GM12878 (cell line): ENCODE measurements around the gene WWOX. TPM values are rescaled to one million over a fixed set of nuclear protein-coding genes. Genes with fewer than 3 reads are reported as not detected.

ENCODE experiments used
- ATAC-seq: fragments of 200-7000 bp; cut with Tn5 transposase; 3 replicates; pipeline ENCODE4 v1.9.1; 2020; ENCODE audit warnings: mild to moderate bottlenecking, moderate library complexity
- BruUV-seq: library from RNA; stranded (reverse); fragments of 400-500 nt; replicated peaks from 2 replicates; lab custom pipeline; 2021; lab: Mats Ljungman, UMichigan
- CTCF ChIA-PET: fragments of 300-600 bp; sonication (Branson Sonifier 250); formaldehyde crosslinking; extraction: SDS; loops from one replicate; lab custom pipeline; 2021; ENCODE audit warnings: inconsistent platforms; lab: Yijun Ruan, JAX
- POLR2A ChIA-PET: fragments of 350-600 bp; formaldehyde crosslinking; extraction: SDS; loops from one replicate; lab custom pipeline; 2021; ENCODE audit warnings: inconsistent platforms; lab: Charles Lee
- RAD21 ChIA-PET: fragments of 300-600 bp; sonication (Branson Sonifier 250); formaldehyde crosslinking; loops from one replicate; lab custom pipeline; 2023; ENCODE audit warnings: antibody characterized with exemption; ENCODE audit not compliant: unreplicated experiment; lab: Charles Lee
- SMC1A ChIA-PET: fragments of 300-600 bp; sonication (Branson Sonifier 250); formaldehyde crosslinking; loops from one replicate; lab custom pipeline; 2023; ENCODE audit not compliant: unreplicated experiment, uncharacterized antibody; lab: Charles Lee
- DNase-seq: peaks from one replicate; pipeline ENCODE4 v3.0.0-alpha.2; 2011; ENCODE audit warnings: low read depth, low spot score
- FAIRE-seq: peaks from 3 replicates; lab custom pipeline; 2011; peaks lifted over from hg19 to GRCh38; lab: Jason Lieb, UNC
- H2AFZ ChIP-seq: 2 replicates; pipeline ENCODE4 v1.6.0; 2011; ENCODE audit warnings: low read depth, low read length, control low read depth; ENCODE audit not compliant: control insufficient read depth
- H3K27ac ChIP-seq: 2 replicates; pipeline ENCODE4 v1.5.1; 2011; ENCODE audit warnings: control low read depth; ENCODE audit not compliant: control insufficient read depth, insufficient read depth
- H3K27me3 ChIP-seq, 2 experiments: replicated peaks in 1 of 2; 2 replicates each; pipeline versions ENCODE4 v1.6.0 to v1.6.1; 2011; ENCODE audit warnings: low read length in 1 of 2; ENCODE audit not compliant: control insufficient read depth in 2 of 2, insufficient read depth in 2 of 2
- H3K36me3 ChIP-seq, 2 experiments: 2 replicates each; pipeline ENCODE4 v1.5.1; 2011; ENCODE audit warnings: low read length in 1 of 2; ENCODE audit not compliant: control insufficient read depth in 2 of 2, insufficient read depth in 2 of 2
- H3K4me1 ChIP-seq: 2 replicates; pipeline ENCODE4 v1.6.1; 2011; ENCODE audit warnings: mild to moderate bottlenecking, low read length, moderate library complexity, mixed read lengths; ENCODE audit not compliant: control insufficient read depth, insufficient read depth
- H3K4me2 ChIP-seq: 2 replicates; pipeline ENCODE4 v1.6.0; 2011; ENCODE audit warnings: control low read depth; ENCODE audit not compliant: control insufficient read depth, insufficient read depth
- H3K4me3 ChIP-seq: fragments of 200-600 bp; sonication (generic); 2 replicates; pipeline ENCODE4 v1.5.1; 2016
- H3K79me2 ChIP-seq: 2 replicates; pipeline ENCODE4 v1.6.0; 2011; ENCODE audit warnings: low read length; ENCODE audit not compliant: control insufficient read depth, insufficient read depth
- H3K9ac ChIP-seq: 2 replicates; pipeline ENCODE4 v1.8.0; 2011; ENCODE audit warnings: low read length, control low read depth, mixed read lengths; ENCODE audit not compliant: control insufficient read depth, insufficient read depth
- H3K9me3 ChIP-seq: replicated peaks from 3 replicates; pipeline ENCODE4 v1.5.1; 2011; ENCODE audit warnings: mild to moderate bottlenecking, low read length; ENCODE audit not compliant: control insufficient read depth, insufficient read depth
- H4K20me1 ChIP-seq: 2 replicates; pipeline ENCODE4 v1.6.0; 2011; ENCODE audit not compliant: control insufficient read depth, insufficient read depth
- ATF7 ChIP-seq: fragments of 450-650 bp; IDR thresholded peaks from 2 replicates; pipeline ENCODE4 v1.6.1; 2016; ENCODE audit warnings: low read depth, mild to moderate bottlenecking
- BCLAF1 ChIP-seq: fragments of 450-650 bp; IDR thresholded peaks from 2 replicates; pipeline ENCODE4 v1.6.1; 2017; ENCODE audit warnings: antibody characterized with exemption, mild to moderate bottlenecking, moderate library complexity
- HCFC1 ChIP-seq: fragments of 150-350 bp; IDR thresholded peaks from 2 replicates; pipeline ENCODE4 v1.6.1; 2014; ENCODE audit warnings: low read length
- HDAC2 ChIP-seq: fragments of 200-600 bp; sonication (generic); IDR thresholded peaks from 2 replicates; pipeline ENCODE4 v1.6.1; 2017
- IKZF1 ChIP-seq: fragments of 450-650 bp; conservative IDR thresholded peaks from 2 replicates; pipeline ENCODE4 v1.6.1; 2017; ENCODE audit warnings: antibody characterized with exemption, mild to moderate bottlenecking
- MAX ChIP-seq: IDR thresholded peaks from 2 replicates; pipeline ENCODE4 v1.6.1; 2012; ENCODE audit warnings: low read depth, low read length, improper control_type of control experiment
- MEF2A ChIP-seq: IDR thresholded peaks from 2 replicates; pipeline ENCODE4 v1.6.1; 2011; ENCODE audit warnings: low read depth, mild to moderate bottlenecking, low read length, moderate library complexity; ENCODE audit not compliant: insufficient read depth
- MEF2B ChIP-seq: fragments of 450-650 bp; IDR thresholded peaks from 2 replicates; pipeline ENCODE4 v1.6.1; 2018; ENCODE audit warnings: mild to moderate bottlenecking, moderate library complexity; ENCODE audit not compliant: partially characterized antibody, poor library complexity, severe bottlenecking
- MTA3 ChIP-seq: IDR thresholded peaks from 2 replicates; pipeline ENCODE4 v1.6.1; 2012; ENCODE audit warnings: low read length, inconsistent platforms, borderline replicate concordance
- NR2C1 ChIP-seq: fragments of 450-650 bp; IDR thresholded peaks from 2 replicates; pipeline ENCODE4 v1.6.1; 2017; ENCODE audit warnings: antibody characterized with exemption, mild to moderate bottlenecking, moderate library complexity
- NR2F1 ChIP-seq: fragments of 450-650 bp; conservative IDR thresholded peaks from 2 replicates; pipeline ENCODE4 v1.6.1; 2017; ENCODE audit warnings: mild to moderate bottlenecking
- NRF1 ChIP-seq: conservative IDR thresholded peaks from 2 replicates; pipeline ENCODE4 v1.6.1; 2011; ENCODE audit warnings: mild to moderate bottlenecking, low read depth, low read length, improper control_type of control experiment
- RAD51 ChIP-seq: fragments of 450-650 bp; IDR thresholded peaks from 2 replicates; pipeline ENCODE4 v1.6.1; 2016; ENCODE audit warnings: moderate library complexity, mild to moderate bottlenecking, inconsistent platforms
- SMAD5 ChIP-seq: IDR thresholded peaks from 2 replicates; pipeline ENCODE4 v1.6.1; 2016; ENCODE audit warnings: antibody characterized with exemption, low read depth
- STAT1 ChIP-seq: fragments of 450-650 bp; conservative IDR thresholded peaks from 2 replicates; pipeline ENCODE4 v1.6.1; 2014; ENCODE audit warnings: antibody characterized with exemption, mild to moderate bottlenecking
- TCF12 ChIP-seq: IDR thresholded peaks from 2 replicates; pipeline ENCODE4 v1.6.1; 2011; ENCODE audit warnings: low read depth, mild to moderate bottlenecking, low read length
- TCF7 ChIP-seq: IDR thresholded peaks from 2 replicates; pipeline ENCODE4 v1.6.1; 2014; ENCODE audit warnings: antibody characterized with exemption, borderline replicate concordance
- WGBS: methylation state at CpG from one replicate; pipeline ENCODE4 v1.1.6; 2016; ENCODE audit warnings: low lambda C conversion rate; ENCODE audit not compliant: insufficient replicate concordance, insufficient coverage; ENCODE audit errors: missing lambda C conversion rate; 5-methylcytosine and 5-hydroxymethylcytosine counted together
- in situ Hi-C: fragments of 300-500 bp; cut with MboI; formaldehyde crosslinking; loops from 9 replicates; pipeline ENCODE4 v1.14.3; 2018; ENCODE audit warnings: mixed read lengths
- intact Hi-C: fragments of 100-400 bp; cut with micrococcal nuclease; formaldehyde crosslinking; loops from one replicate; pipeline ENCODE4 v1.14.2; 2022; ENCODE audit not compliant: unreplicated experiment
- polyA plus RNA-seq, 11 experiments: library from polyadenylated mRNA; depleted of rRNA in 4 of 11; unstranded in 6 of 11; stranded (reverse) in 5 of 11; fragments of >200 nt; fragmentation: Nextera tagmentation in 4 of 11; fragmentation: Illumina TruSeq in 1 of 11; extraction: Ambion mirVana in 4 of 11; extraction: Trizol in 1 of 11; gene quantifications; 1 replicate in 1 of 11; 2 replicates in 10 of 11; pipeline versions ENCODE4 v1.2.1 to v1.2.3, GENCODE V29; 2011 to 2016; ENCODE audit warnings: inconsistent platforms in 2 of 11, missing spikeins in 2 of 11, low read depth in 1 of 11
- total RNA-seq, 4 experiments: library from RNA; depleted of rRNA in 3 of 4; stranded (reverse); fragments of >200 nt in 3 of 4; fragmentation: Illumina TruSeq in 1 of 4; extraction: Trizol in 1 of 4; gene quantifications; 2 replicates each; pipeline versions ENCODE4 v1.2.1 to v1.2.3, GENCODE V29; 2013 to 2021

The WWOX gene
- total and polyA plus RNA-seq, 10 of the 15 experiments (the other 5 are each of a cell fraction or from before 2014, with no cell fraction given): 2.8 to 24.4 (median 17.8) TPM

GRCh38 chr16:78800523-78800922, 701.1 kb downstream of the WWOX start (continued):
- TF ChIP-seq MEF2A (no peak), IKZF1 (no peak), SMAD5 (no peak), NRF1 (no peak)
- TF ChIP-seq, all 136 proteins: peak for 0

- intact Hi-C loops: no loop called here
- no peak overlapping the region for H3K4me3 ChIP-seq
- no peaks in the 10 kb centered on the region for H3K36me3 ChIP-seq
- POLR2A ChIA-PET: interaction anchor here (1.2 kb wide), 1 partner anchor 9 kb away, joined by 4 read pairs; no protein-coding TSS in a partner anchor
- 71% methylated on average over 12 of the region's 13 CpGs for WGBS
- FAIRE-seq (no peak), ATAC-seq (no peak), DNase-seq (no peak)
- no peaks in the 10 kb centered on the region for H3K9me3 ChIP-seq
- H2AFZ ChIP-seq: no peak overlapping the region
- in situ Hi-C loops: no loop called here
- no peak overlapping the region for H3K27ac ChIP-seq
- TF ChIP-seq BCLAF1 (no peak), RAD51 (no peak), NR2C1 (no peak), ATF7 (no peak), STAT1 (no peak), TCF12 (no peak), HDAC2 (no peak), MAX (no peak), NR2F1 (no peak), TCF7 (no peak), HCFC1 (no peak), MTA3 (no peak), MEF2B (no peak)
- no peaks in the 10 kb centered on the region for H4K20me1 ChIP-seq
- RAD21 ChIA-PET: no interaction called here
- no peaks in the 10 kb centered on the region for H3K27me3 ChIP-seq
- no peaks in the 10 kb centered on the region for H3K79me2 ChIP-seq
- CTCF ChIA-PET: no interaction called here
- SMC1A ChIA-PET: interaction anchor here (0.6 kb wide), 1 partner anchor 89 kb away, joined by 4 read pairs; no protein-coding TSS in a partner anchor
- H3K4me2 ChIP-seq: no peak overlapping the region
- no TSS peak for BruUV-seq
- no peak overlapping the region for H3K9ac ChIP-seq
- H3K4me1 ChIP-seq: no peaks in the 10 kb centered on the region
These were observed 704.7 kb downstream of the WWOX start for GRCh38 chr16:78804058-78804735.
